IMR-90 (cell line): ENCODE measurements around the gene CD6. TPM values are rescaled to one million over a fixed set of nuclear protein-coding genes. Genes with fewer than 3 reads are reported as not detected.

ENCODE experiments used
- ATAC-seq: fragments of 200-7000 bp; cut with Tn5 transposase; 2 replicates; pipeline ENCODE4 v1.9.1; 2020; ENCODE audit warnings: low read depth, mild to moderate bottlenecking, moderate library complexity
- BruUV-seq: library from RNA; stranded (reverse); fragments of 400-500 nt; replicated peaks from 2 replicates; lab custom pipeline; 2021; lab: Mats Ljungman, UMichigan
- CTCF ChIA-PET: fragments of 300-600 bp; formaldehyde crosslinking; extraction: SDS; loops from one replicate; lab custom pipeline; 2021; ENCODE audit warnings: antibody characterized with exemption; lab: Yijun Ruan, JAX
- POLR2A ChIA-PET: fragments of 300-600 bp; sonication (Branson Sonifier 250); formaldehyde crosslinking; loops from one replicate; lab custom pipeline; 2022; ENCODE audit warnings: antibody characterized with exemption; ENCODE audit not compliant: unreplicated experiment; lab: Charles Lee
- DNase-seq: peaks from one replicate; pipeline ENCODE4 v3.0.0; 2013
- H2AFZ ChIP-seq: replicated peaks from 2 replicates; pipeline ENCODE3; 2013; ENCODE audit warnings: low read length, mild to moderate bottlenecking; ENCODE audit not compliant: poor library complexity
- H2AK5ac ChIP-seq: 2 replicates; pipeline ENCODE4 v1.6.1; 2013; ENCODE audit warnings: low read depth, low read length, inconsistent platforms
- H2AK9ac ChIP-seq: replicated peaks from 2 replicates; pipeline ENCODE3; 2013; ENCODE audit warnings: mild to moderate bottlenecking, low read depth, low read length, moderate library complexity; ENCODE audit not compliant: poor library complexity
- H2BK120ac ChIP-seq: 2 replicates; pipeline ENCODE4 v1.6.1; 2013; ENCODE audit warnings: low read depth, low read length, inconsistent platforms
- H2BK15ac ChIP-seq: 3 replicates; pipeline ENCODE4 v1.6.1; 2013; ENCODE audit warnings: low read depth, low read length, inconsistent platforms
- H2BK20ac ChIP-seq: 2 replicates; pipeline ENCODE4 v1.6.1; 2013; ENCODE audit warnings: low read depth, mild to moderate bottlenecking, inconsistent platforms, low read length, moderate library complexity
- H2BK5ac ChIP-seq: 2 replicates; pipeline ENCODE4 v1.6.1; 2013; ENCODE audit warnings: mild to moderate bottlenecking, low read depth, low read length, inconsistent platforms; ENCODE audit not compliant: poor library complexity, severe bottlenecking
- H3K14ac ChIP-seq: replicated peaks from 2 replicates; pipeline ENCODE4 v1.6.1; 2013; ENCODE audit warnings: low read depth, low read length, inconsistent platforms
- H3K18ac ChIP-seq: 2 replicates; pipeline ENCODE4 v1.6.1; 2013; ENCODE audit warnings: low read depth, low read length, control low read depth
- H3K23ac ChIP-seq: 2 replicates; pipeline ENCODE4 v1.6.1; 2013; ENCODE audit warnings: low read depth, low read length, inconsistent platforms
- H3K27ac ChIP-seq: 2 replicates; pipeline ENCODE4 v1.5.1; 2013; ENCODE audit warnings: mild to moderate bottlenecking, control low read depth, low read length; ENCODE audit not compliant: insufficient read depth
- H3K27me3 ChIP-seq: 2 replicates; pipeline ENCODE4 v1.6.1; 2013; ENCODE audit warnings: low read length; ENCODE audit not compliant: control insufficient read depth, insufficient read depth
- H3K36me3 ChIP-seq: 2 replicates; pipeline ENCODE4 v1.6.1; 2013; ENCODE audit warnings: low read length, mixed read lengths; ENCODE audit not compliant: control insufficient read depth, insufficient read depth
- H3K4ac ChIP-seq: 2 replicates; pipeline ENCODE4 v1.6.1; 2013; ENCODE audit warnings: low read depth, low read length, inconsistent platforms
- H3K4me1 ChIP-seq: 2 replicates; pipeline ENCODE4 v1.6.1; 2013; ENCODE audit warnings: low read length, mixed read lengths; ENCODE audit not compliant: control insufficient read depth, insufficient read depth
- H3K4me2 ChIP-seq: 2 replicates; pipeline ENCODE4 v1.6.1; 2013; ENCODE audit warnings: low read depth, mild to moderate bottlenecking, control low read depth, low read length, moderate library complexity
- H3K4me3 ChIP-seq: 2 replicates; pipeline ENCODE4 v1.5.1; 2013; ENCODE audit warnings: low read depth, mild to moderate bottlenecking, control low read depth, low read length, moderate library complexity; ENCODE audit not compliant: insufficient read depth
- H3K56ac ChIP-seq: 2 replicates; pipeline ENCODE4 v1.6.1; 2013; ENCODE audit warnings: low read length, inconsistent platforms; ENCODE audit not compliant: insufficient read depth; ENCODE audit errors: extremely low read depth
- H3K79me1 ChIP-seq, 2 experiments: 2 replicates each; pipeline ENCODE4 v1.6.1; 2013; ENCODE audit warnings: low read length in 2 of 2, inconsistent platforms in 1 of 2, low read depth in 1 of 2
- H3K9ac ChIP-seq: 2 replicates; pipeline ENCODE4 v1.6.1; 2013; ENCODE audit warnings: low read depth, low read length, control low read depth
- H3K9me1 ChIP-seq: 2 replicates; pipeline ENCODE4 v1.6.1; 2013; ENCODE audit warnings: low read length, inconsistent platforms; ENCODE audit not compliant: insufficient read depth
- H3K9me3 ChIP-seq: 2 replicates; pipeline ENCODE4 v1.6.1; 2013; ENCODE audit warnings: low read length; ENCODE audit not compliant: control insufficient read depth, insufficient read depth
- H4K20me1 ChIP-seq: 2 replicates; pipeline ENCODE4 v1.6.1; 2013; ENCODE audit warnings: low read length, inconsistent platforms; ENCODE audit not compliant: insufficient read depth
- H4K5ac ChIP-seq: 2 replicates; pipeline ENCODE4 v1.6.1; 2013; ENCODE audit warnings: mild to moderate bottlenecking, low read depth, low read length, control low read depth
- H4K8ac ChIP-seq, 2 experiments: 2 replicates each; pipeline ENCODE4 v1.6.1; 2013; ENCODE audit warnings: low read depth in 2 of 2, low read length in 2 of 2, control low read depth in 1 of 2, inconsistent platforms in 1 of 2
- H4K91ac ChIP-seq: 2 replicates; pipeline ENCODE4 v1.6.1; 2013; ENCODE audit warnings: low read depth, low read length, inconsistent platforms; ENCODE audit not compliant: insufficient read depth
- BHLHE40 ChIP-seq: fragments of 150-350 bp; IDR thresholded peaks from 2 replicates; pipeline ENCODE4 v1.6.1; 2016; ENCODE audit warnings: mild to moderate bottlenecking, low read depth, low read length
- CEBPB ChIP-seq: IDR thresholded peaks from 2 replicates; pipeline ENCODE4 v1.6.1; 2012; ENCODE audit warnings: low read depth, low read length, improper control_type of control experiment
- CHD1 ChIP-seq: IDR thresholded peaks from 2 replicates; pipeline ENCODE4 v1.6.1; 2012; ENCODE audit warnings: low read depth, low read length, improper control_type of control experiment
- FOS ChIP-seq: fragments of 150-350 bp; IDR thresholded peaks from 2 replicates; pipeline ENCODE4 v1.6.1; 2016; ENCODE audit warnings: low read depth, low read length
- MAFK ChIP-seq: IDR thresholded peaks from 2 replicates; pipeline ENCODE4 v1.6.1; 2012; ENCODE audit warnings: low read depth, low read length, improper control_type of control experiment
- MAZ ChIP-seq: IDR thresholded peaks from 2 replicates; pipeline ENCODE4 v1.6.1; 2012; ENCODE audit warnings: low read depth, mild to moderate bottlenecking, low read length, improper control_type of control experiment, moderate library complexity, borderline replicate concordance
- MXI1 ChIP-seq: IDR thresholded peaks from 2 replicates; pipeline ENCODE4 v1.6.1; 2012; ENCODE audit warnings: low read depth, mild to moderate bottlenecking, low read length, moderate library complexity, borderline replicate concordance
- NFE2L2 ChIP-seq: fragments of 150-350 bp; IDR thresholded peaks from 2 replicates; pipeline ENCODE4 v1.6.1; 2016; ENCODE audit warnings: low read depth, mild to moderate bottlenecking, low read length
- POLR2A ChIP-seq: IDR thresholded peaks from 2 replicates; pipeline ENCODE4 v1.6.1; 2012; ENCODE audit warnings: mild to moderate bottlenecking, low read depth, low read length
- RAD21 ChIP-seq: IDR thresholded peaks from 2 replicates; pipeline ENCODE4 v1.6.1; 2012; ENCODE audit warnings: low read length, improper control_type of control experiment
- RCOR1 ChIP-seq: IDR thresholded peaks from 2 replicates; pipeline ENCODE4 v1.6.1; 2012; ENCODE audit warnings: mild to moderate bottlenecking, low read length, improper control_type of control experiment; ENCODE audit not compliant: insufficient replicate concordance
- RFX5 ChIP-seq: IDR thresholded peaks from 2 replicates; pipeline ENCODE4 v1.8.0; 2012; ENCODE audit warnings: low read depth, mild to moderate bottlenecking, low read length, moderate library complexity
- SMC3 ChIP-seq: fragments of 150-350 bp; IDR thresholded peaks from 2 replicates; pipeline ENCODE4 v1.6.1; 2016; ENCODE audit warnings: low read depth, mild to moderate bottlenecking, antibody characterized with exemption, low read length, moderate library complexity
- WGBS, 2 experiments: methylation state at CpG; one replicate each; pipeline versions ENCODE4 v1.1.5 to v1.1.7; 2013; ENCODE audit warnings: missing lambda C conversion rate in 2 of 2; ENCODE audit not compliant: insufficient read length in 1 of 2; ENCODE audit errors: extremely low coverage in 2 of 2; 5-methylcytosine and 5-hydroxymethylcytosine counted together
- dilution Hi-C: fragments of 300-500 bp; cut with HindIII; formaldehyde crosslinking; loops from one replicate; pipeline ENCODE4 v1.14.3; 2018; ENCODE audit warnings: low sequenced_read_pairs; ENCODE audit not compliant: unreplicated experiment
- in situ Hi-C: fragments of 300-500 bp; cut with MboI; formaldehyde crosslinking; loops from 3 replicates; pipeline ENCODE4 v1.14.3; 2019; ENCODE audit warnings: low sequenced_read_pairs, inconsistent platforms, mixed read lengths
- intact Hi-C: fragments of 100-400 bp; cut with micrococcal nuclease; formaldehyde crosslinking; loops from 2 replicates; pipeline ENCODE4 v1.10.0; 2022
- polyA plus RNA-seq, 3 experiments: library from polyadenylated mRNA; depleted of rRNA; stranded (reverse); fragments of >200 nt; gene quantifications; 2 replicates each; pipeline ENCODE4 v1.2.3, GENCODE V29; 2012; ENCODE audit warnings: low replicate concordance in 1 of 3
- total RNA-seq: library from RNA; depleted of rRNA; stranded (reverse); fragments of >200 nt; gene quantifications from 2 replicates; pipeline ENCODE4 v1.2.3, GENCODE V29; 2012
- TF ChIP-seq, protein P1 (sequence below): fragments of 150-350 bp; IDR thresholded peaks from 2 replicates; pipeline ENCODE4 v1.6.1; 2016; ENCODE audit warnings: low read depth, mild to moderate bottlenecking, low read length, moderate library complexity, borderline replicate concordance
- TF ChIP-seq, protein P2 (sequence below): conservative IDR thresholded peaks from 2 replicates; pipeline ENCODE4 v1.5.1; 2012; ENCODE audit warnings: mild to moderate bottlenecking, low read depth, low read length, improper control_type of control experiment
- TF ChIP-seq, protein P3 (sequence below): fragments of 150-350 bp; IDR thresholded peaks from 2 replicates; pipeline ENCODE4 v1.6.1; 2017; ENCODE audit warnings: mild to moderate bottlenecking, antibody characterized with exemption, low read length, low read depth

The CD6 gene
- total and polyA plus RNA-seq, 2 of the 4 experiments (the other 2 are of a cell fraction), result not detected

DNA sequence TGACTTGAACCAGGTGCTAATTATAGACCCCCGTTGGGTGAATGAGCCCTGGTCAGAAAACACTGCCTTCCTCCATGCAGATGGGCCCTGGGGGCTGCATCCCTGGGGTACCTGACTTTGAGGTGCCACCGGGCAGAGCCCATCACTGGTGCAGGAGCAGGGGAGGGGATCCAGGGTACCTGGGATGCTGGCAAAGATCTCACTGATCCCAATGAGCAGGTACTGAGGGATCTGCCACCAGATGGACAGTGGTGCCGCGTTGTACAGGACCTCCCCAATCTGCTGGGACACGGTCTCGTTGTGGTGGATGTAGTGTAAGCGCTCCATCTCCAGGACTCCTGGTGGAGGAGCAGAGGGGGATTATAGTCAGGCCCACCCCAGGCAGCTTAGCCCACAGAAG lies 32.2 kb upstream of the CD6 start:
- Histone ChIP-seq H2BK20ac (no peak overlapping the region), H4K8ac (no peak overlapping the region), H3K14ac (no peak overlapping the region), H2AK5ac (no peak overlapping the region), H3K18ac (no peak overlapping the region), H3K79me1 (no peaks in the 10 kb centered on the region), H3K27me3 (no peaks in the 10 kb centered on the region), H3K9me1 (no peaks in the 10 kb centered on the region), H3K4me2 (no peak overlapping the region), H2BK5ac (no peak overlapping the region), H4K91ac (no peak overlapping the region), H3K4me3 (no peak overlapping the region), H3K27ac (no peak overlapping the region), H3K4me1 (peaks cover 4% of the 10 kb centered on the region; the same call in 1 of the 2 replicates), H2BK120ac (no peak overlapping the region), H2AK9ac (no peak overlapping the region), H2BK15ac (no peak overlapping the region), H3K4ac (no peak overlapping the region), H3K9ac (no peak overlapping the region), H2AFZ (no peak overlapping the region), H4K20me1 (no peaks in the 10 kb centered on the region), H4K5ac (no peak overlapping the region), H3K23ac (no peak overlapping the region), H3K9me3 (no peaks in the 10 kb centered on the region), H3K56ac (no peak overlapping the region), H3K36me3 (peaks cover 28% of the 10 kb centered on the region)
- ATAC-seq (no peak), DNase-seq (no peak)
- ChIA-PET POLR2A (no interaction called here), CTCF (no interaction called here)
- no peak for TF ChIP-seq CEBPB
- TF ChIP-seq MAZ, result no peak
- TF ChIP-seq RAD21, result no peak
- TF ChIP-seq NFE2L2, result no peak
- no peak for TF ChIP-seq RFX5
- no peak for TF ChIP-seq RCOR1
- TF ChIP-seq, protein P1, sequence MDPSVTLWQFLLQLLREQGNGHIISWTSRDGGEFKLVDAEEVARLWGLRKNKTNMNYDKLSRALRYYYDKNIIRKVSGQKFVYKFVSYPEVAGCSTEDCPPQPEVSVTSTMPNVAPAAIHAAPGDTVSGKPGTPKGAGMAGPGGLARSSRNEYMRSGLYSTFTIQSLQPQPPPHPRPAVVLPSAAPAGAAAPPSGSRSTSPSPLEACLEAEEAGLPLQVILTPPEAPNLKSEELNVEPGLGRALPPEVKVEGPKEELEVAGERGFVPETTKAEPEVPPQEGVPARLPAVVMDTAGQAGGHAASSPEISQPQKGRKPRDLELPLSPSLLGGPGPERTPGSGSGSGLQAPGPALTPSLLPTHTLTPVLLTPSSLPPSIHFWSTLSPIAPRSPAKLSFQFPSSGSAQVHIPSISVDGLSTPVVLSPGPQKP, result no peak
- no peak for TF ChIP-seq FOS
- TF ChIP-seq MAFK, result no peak
- TF ChIP-seq SMC3, result no peak
- TF ChIP-seq, protein P2, sequence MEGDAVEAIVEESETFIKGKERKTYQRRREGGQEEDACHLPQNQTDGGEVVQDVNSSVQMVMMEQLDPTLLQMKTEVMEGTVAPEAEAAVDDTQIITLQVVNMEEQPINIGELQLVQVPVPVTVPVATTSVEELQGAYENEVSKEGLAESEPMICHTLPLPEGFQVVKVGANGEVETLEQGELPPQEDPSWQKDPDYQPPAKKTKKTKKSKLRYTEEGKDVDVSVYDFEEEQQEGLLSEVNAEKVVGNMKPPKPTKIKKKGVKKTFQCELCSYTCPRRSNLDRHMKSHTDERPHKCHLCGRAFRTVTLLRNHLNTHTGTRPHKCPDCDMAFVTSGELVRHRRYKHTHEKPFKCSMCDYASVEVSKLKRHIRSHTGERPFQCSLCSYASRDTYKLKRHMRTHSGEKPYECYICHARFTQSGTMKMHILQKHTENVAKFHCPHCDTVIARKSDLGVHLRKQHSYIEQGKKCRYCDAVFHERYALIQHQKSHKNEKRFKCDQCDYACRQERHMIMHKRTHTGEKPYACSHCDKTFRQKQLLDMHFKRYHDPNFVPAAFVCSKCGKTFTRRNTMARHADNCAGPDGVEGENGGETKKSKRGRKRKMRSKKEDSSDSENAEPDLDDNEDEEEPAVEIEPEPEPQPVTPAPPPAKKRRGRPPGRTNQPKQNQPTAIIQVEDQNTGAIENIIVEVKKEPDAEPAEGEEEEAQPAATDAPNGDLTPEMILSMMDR, result no peak
- TF ChIP-seq, protein P3, sequence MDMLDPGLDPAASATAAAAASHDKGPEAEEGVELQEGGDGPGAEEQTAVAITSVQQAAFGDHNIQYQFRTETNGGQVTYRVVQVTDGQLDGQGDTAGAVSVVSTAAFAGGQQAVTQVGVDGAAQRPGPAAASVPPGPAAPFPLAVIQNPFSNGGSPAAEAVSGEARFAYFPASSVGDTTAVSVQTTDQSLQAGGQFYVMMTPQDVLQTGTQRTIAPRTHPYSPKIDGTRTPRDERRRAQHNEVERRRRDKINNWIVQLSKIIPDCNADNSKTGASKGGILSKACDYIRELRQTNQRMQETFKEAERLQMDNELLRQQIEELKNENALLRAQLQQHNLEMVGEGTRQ, result no peak
- TF ChIP-seq POLR2A, result no peak
- no peak for TF ChIP-seq BHLHE40
- no peak for TF ChIP-seq CHD1
- no peak for TF ChIP-seq MXI1
- dilution Hi-C loops (no loop called here), intact Hi-C loops (no loop called here), in situ Hi-C loops (no loop called here)
- 95% methylated on average over 4 of the region's 7 CpGs; no CpG with 5 or more reads in 1 of the 2 experiments for WGBS, 2 experiments
- BruUV-seq, result no TSS peak
